IPS-18c (cell line): Measurements from ENCODE around the gene GCG.

Source experiments
- H3K4me3 ChIP-seq: 2 replicates; pipeline ENCODE4 v1.7.0; 2013; ENCODE audit warnings: low read depth, mild to moderate bottlenecking, low read length, moderate library complexity; ENCODE audit not compliant: insufficient read depth
- H3K9me3 ChIP-seq: one replicate; pipeline ENCODE4 v1.6.1; 2013; ENCODE audit warnings: mild to moderate bottlenecking, low read length, moderate library complexity; ENCODE audit not compliant: control insufficient read depth, insufficient read depth

GCG gene

GRCh38 chr2:162114271-162114670, 37.8 kb downstream of the GCG start:
- Histone ChIP-seq H3K4me3 (no peak overlapping the region), H3K9me3 (no peaks in the 10 kb centered on the region)

- no peaks in the 10 kb centered on the region for H3K9me3 ChIP-seq
- no peak overlapping the region for H3K4me3 ChIP-seq
These were observed 38.3 kb downstream of the GCG start for GRCh38 chr2:162113776-162114168.

GRCh38 chr2:162113088-162113775, 38.8 kb downstream of the GCG start:
- Histone ChIP-seq H3K4me3 (no peak overlapping the region), H3K9me3 (no peaks in the 10 kb centered on the region)

- H3K9me3 ChIP-seq = no peaks in the 10 kb centered on the region
- no peak overlapping the region for H3K4me3 ChIP-seq
These were observed 39.8 kb downstream of the GCG start for GRCh38 chr2:162111958-162112850.

GRCh38 chr2:162107361-162107901, 44.6 kb downstream of the GCG start:
- Histone ChIP-seq H3K9me3 (no peaks in the 10 kb centered on the region), H3K4me3 (no peak overlapping the region)

GRCh38 chr2:162106746-162107145, 45.3 kb downstream of the GCG start:
- no peaks in the 10 kb centered on the region for H3K9me3 ChIP-seq
- no peak overlapping the region for H3K4me3 ChIP-seq

GRCh38 chr2:162106146-162106551, 45.9 kb downstream of the GCG start:
- H3K9me3 ChIP-seq = no peaks in the 10 kb centered on the region
- no peak overlapping the region for H3K4me3 ChIP-seq

GRCh38 chr2:162103443-162104009, 48.5 kb downstream of the GCG start:
- Histone ChIP-seq H3K9me3 (peaks cover 2% of the 10 kb centered on the region), H3K4me3 (no peak overlapping the region)

GRCh38 chr2:162100579-162100978, 51.5 kb downstream of the GCG start:
- H3K4me3 ChIP-seq = no peak overlapping the region

GRCh38 chr2:162099836-162100235, 52.2 kb downstream of the GCG start:
- H3K4me3 ChIP-seq = no peak overlapping the region
- peaks cover 2% of the 10 kb centered on the region for H3K9me3 ChIP-seq

More at GRCh38 chr2:162100579-162100978, 51.5 kb downstream of the GCG start:
- peaks cover 2% of the 10 kb centered on the region for H3K9me3 ChIP-seq
